ENCODE measurements around the gene POU2AF3. TPM values are rescaled to one million over a fixed set of nuclear protein-coding genes. Genes with fewer than 3 reads are reported as not detected.
A peak's percentile ranks its signal among the peaks of the same experiment; 100 is the strongest.

POU2AF3 gene
- total and polyA plus RNA-seq, 2 donors (not counting 1 experiment from before 2014, with no cell fraction given): 0.07 to 0.17 TPM

DNA sequence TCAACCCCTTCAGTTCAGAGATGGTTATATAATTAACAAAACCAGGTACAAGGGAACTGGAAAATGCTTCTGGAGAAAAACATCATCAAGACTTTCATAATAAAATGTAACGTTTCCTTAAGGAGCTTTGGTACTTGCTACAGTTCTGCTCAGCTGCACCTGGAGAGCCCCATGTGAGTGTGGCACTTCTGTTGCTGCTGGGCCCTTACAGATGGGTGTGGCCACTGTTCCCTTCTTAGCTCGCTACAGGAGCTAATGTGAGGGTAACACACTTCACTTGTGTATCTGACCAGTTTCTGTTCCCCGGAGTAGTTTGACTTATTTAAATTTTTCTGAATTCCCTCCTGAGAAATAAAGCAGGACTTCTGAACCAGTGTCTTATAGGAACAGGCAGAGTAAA is 4.0 kb downstream of the POU2AF3 start:
- Histone ChIP-seq H2AFZ (ENCODE audit: low read length) (no peak overlapping the region), H3K27me3 (ENCODE audit: control insufficient read depth, insufficient read depth, low read length) (peaks cover 13% of the 10 kb centered on the region)
- TF ChIP-seq EZH2 (IDR thresholded peaks at IDR 0.05; ENCODE audit: low read length, missing control alignments): no peak
- TF ChIP-seq, protein P1, sequence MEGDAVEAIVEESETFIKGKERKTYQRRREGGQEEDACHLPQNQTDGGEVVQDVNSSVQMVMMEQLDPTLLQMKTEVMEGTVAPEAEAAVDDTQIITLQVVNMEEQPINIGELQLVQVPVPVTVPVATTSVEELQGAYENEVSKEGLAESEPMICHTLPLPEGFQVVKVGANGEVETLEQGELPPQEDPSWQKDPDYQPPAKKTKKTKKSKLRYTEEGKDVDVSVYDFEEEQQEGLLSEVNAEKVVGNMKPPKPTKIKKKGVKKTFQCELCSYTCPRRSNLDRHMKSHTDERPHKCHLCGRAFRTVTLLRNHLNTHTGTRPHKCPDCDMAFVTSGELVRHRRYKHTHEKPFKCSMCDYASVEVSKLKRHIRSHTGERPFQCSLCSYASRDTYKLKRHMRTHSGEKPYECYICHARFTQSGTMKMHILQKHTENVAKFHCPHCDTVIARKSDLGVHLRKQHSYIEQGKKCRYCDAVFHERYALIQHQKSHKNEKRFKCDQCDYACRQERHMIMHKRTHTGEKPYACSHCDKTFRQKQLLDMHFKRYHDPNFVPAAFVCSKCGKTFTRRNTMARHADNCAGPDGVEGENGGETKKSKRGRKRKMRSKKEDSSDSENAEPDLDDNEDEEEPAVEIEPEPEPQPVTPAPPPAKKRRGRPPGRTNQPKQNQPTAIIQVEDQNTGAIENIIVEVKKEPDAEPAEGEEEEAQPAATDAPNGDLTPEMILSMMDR (conservative IDR thresholded peaks at IDR 0.05 in 1 of 2, IDR thresholded peaks at IDR 0.05 in 1 of 2; ENCODE audit: low read depth in 1 of 2, low read length in 2 of 2): no peak

GRCh38 chr11:111303461-111303860 is 5.1 kb downstream of the POU2AF3 start:
- peaks cover 18% of the 10 kb centered on the region for H3K27me3 ChIP-seq (ENCODE audit: control insufficient read depth, insufficient read depth, low read length)
- H3K36me3 ChIP-seq (ENCODE audit: control insufficient read depth, insufficient read depth, low read length): no peaks in the 10 kb centered on the region
- H4K20me1 ChIP-seq (ENCODE audit: control insufficient read depth, extremely low read depth, insufficient read depth, low read length): no peaks in the 10 kb centered on the region
- no peaks in the 10 kb centered on the region for H3K79me2 ChIP-seq (ENCODE audit: control insufficient read depth, insufficient read depth, low read length)
- no peaks in the 10 kb centered on the region for H3K4me1 ChIP-seq (ENCODE audit: control insufficient read depth, extremely low read depth, insufficient read depth, low read length)
- H3K9me3 ChIP-seq (ENCODE audit: control insufficient read depth, insufficient read depth, low read depth, low read length): no peaks in the 10 kb centered on the region
- H3K4me2 ChIP-seq (ENCODE audit: extremely low read depth, insufficient read depth, low read length): no peak overlapping the region
- H2AFZ ChIP-seq (ENCODE audit: low read length): no peak overlapping the region
- no peak overlapping the region for H3K9ac ChIP-seq (ENCODE audit: insufficient read depth, low read length)
- H3K27ac ChIP-seq (ENCODE audit: insufficient read depth, low read length): no peak overlapping the region
- TF ChIP-seq, protein P1 (conservative IDR thresholded peaks at IDR 0.05 in 1 of 2, IDR thresholded peaks at IDR 0.05 in 1 of 2; ENCODE audit: low read depth in 1 of 2, low read length in 2 of 2): no peak
- no peak for TF ChIP-seq EZH2 (IDR thresholded peaks at IDR 0.05; ENCODE audit: low read length, missing control alignments)
- peak in 1 of 2 donors; percentile 9 for DNase-seq (ENCODE audit: low read depth in 2 of 2)
- no peak overlapping the region for H3K4me3 ChIP-seq (replicated peaks in 1 of 4; ENCODE audit: control extremely low read depth in 1 of 4, insufficient read depth in 1 of 4, low read depth in 3 of 4, low read length in 4 of 4)

More for the DNA sequence above, 4.0 kb downstream of the POU2AF3 start:
- no peaks in the 10 kb centered on the region for H3K79me2 ChIP-seq (ENCODE audit: control insufficient read depth, insufficient read depth, low read length)
- no peaks in the 10 kb centered on the region for H4K20me1 ChIP-seq (ENCODE audit: control insufficient read depth, extremely low read depth, insufficient read depth, low read length)
- DNase-seq (ENCODE audit: low read depth in 2 of 2): no peak
- H3K4me1 ChIP-seq (ENCODE audit: control insufficient read depth, extremely low read depth, insufficient read depth, low read length): no peaks in the 10 kb centered on the region
- no peak overlapping the region for H3K4me2 ChIP-seq (ENCODE audit: extremely low read depth, insufficient read depth, low read length)
- H3K27ac ChIP-seq (ENCODE audit: insufficient read depth, low read length): no peak overlapping the region
- H3K9ac ChIP-seq (ENCODE audit: insufficient read depth, low read length): no peak overlapping the region
- no peaks in the 10 kb centered on the region for H3K9me3 ChIP-seq (ENCODE audit: control insufficient read depth, insufficient read depth, low read depth, low read length)
- H3K36me3 ChIP-seq (ENCODE audit: control insufficient read depth, insufficient read depth, low read length): no peaks in the 10 kb centered on the region
- no peak overlapping the region for H3K4me3 ChIP-seq (replicated peaks in 1 of 4; ENCODE audit: control extremely low read depth in 1 of 4, insufficient read depth in 1 of 4, low read depth in 3 of 4, low read length in 4 of 4)

DNA sequence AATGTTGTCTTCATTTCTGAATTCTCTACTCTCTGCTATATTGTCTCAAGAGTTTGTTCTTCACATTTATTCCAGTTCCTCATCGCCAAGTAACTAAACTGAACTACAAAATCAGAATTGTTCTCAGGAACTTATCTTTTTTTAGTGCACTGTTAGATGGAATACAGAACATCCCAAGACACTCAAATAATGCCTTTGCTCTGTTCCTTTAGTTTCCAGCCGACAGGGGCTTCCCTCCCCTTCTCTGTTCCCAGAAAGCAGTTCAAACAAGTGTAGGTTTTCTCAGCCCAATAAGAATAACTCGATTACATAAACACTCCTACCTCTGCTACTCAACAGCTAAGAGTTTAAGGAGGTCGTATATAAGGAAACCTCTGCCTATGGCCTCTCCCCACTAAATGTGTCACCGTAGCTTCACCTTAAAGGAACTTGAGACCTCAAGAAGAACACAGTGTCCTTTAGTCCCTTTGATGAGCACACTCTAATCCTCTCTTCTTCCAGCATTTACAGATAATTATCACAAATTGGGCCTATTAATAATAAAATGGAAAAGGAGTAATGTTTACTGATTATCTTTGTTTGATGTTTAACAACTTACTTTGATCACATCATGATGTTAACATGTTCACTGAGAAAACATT is 6.9 kb downstream of the POU2AF3 start:
- no peak overlapping the region for H3K4me2 ChIP-seq (ENCODE audit: extremely low read depth, insufficient read depth, low read length)
- peaks cover 22% of the 10 kb centered on the region for H3K27me3 ChIP-seq (ENCODE audit: control insufficient read depth, insufficient read depth, low read length)
- TF ChIP-seq EZH2 (IDR thresholded peaks at IDR 0.05; ENCODE audit: low read length, missing control alignments): no peak
- TF ChIP-seq, protein P1 (conservative IDR thresholded peaks at IDR 0.05 in 1 of 2, IDR thresholded peaks at IDR 0.05 in 1 of 2; ENCODE audit: low read depth in 1 of 2, low read length in 2 of 2): no peak
- no peaks in the 10 kb centered on the region for H3K9me3 ChIP-seq (ENCODE audit: control insufficient read depth, insufficient read depth, low read depth, low read length)
- no peaks in the 10 kb centered on the region for H4K20me1 ChIP-seq (ENCODE audit: control insufficient read depth, extremely low read depth, insufficient read depth, low read length)
- no peaks in the 10 kb centered on the region for H3K36me3 ChIP-seq (ENCODE audit: control insufficient read depth, insufficient read depth, low read length)
- H3K27ac ChIP-seq (ENCODE audit: insufficient read depth, low read length): no peak overlapping the region
- no peak for DNase-seq (ENCODE audit: low read depth in 2 of 2)
- no peaks in the 10 kb centered on the region for H3K4me1 ChIP-seq (ENCODE audit: control insufficient read depth, extremely low read depth, insufficient read depth, low read length)
- no peak overlapping the region for H3K9ac ChIP-seq (ENCODE audit: insufficient read depth, low read length)
- H3K4me3 ChIP-seq (replicated peaks in 1 of 4; ENCODE audit: control extremely low read depth in 1 of 4, insufficient read depth in 1 of 4, low read depth in 3 of 4, low read length in 4 of 4): no peak overlapping the region
- no peak overlapping the region for H2AFZ ChIP-seq (ENCODE audit: low read length)
- H3K79me2 ChIP-seq (ENCODE audit: control insufficient read depth, insufficient read depth, low read length): no peaks in the 10 kb centered on the region

Measured in fibroblast of lung (primary cell).